Lower leg skin (tissue), 3 donors: Measurements from ENCODE around the gene PITPNM3.

Source experiments
- CTCF ChIP-seq, 3 donors: fragments of 450-650 bp; IDR thresholded peaks; one replicate each; pipeline ENCODE4 v1.5.1; 2016; ENCODE audit warnings: antibody characterized with exemption in 3 of 3, mild to moderate bottlenecking in 3 of 3, moderate library complexity in 2 of 3
- POLR2A ChIP-seq, 2 donors: fragments of 450-650 bp; IDR thresholded peaks; one replicate each; pipeline ENCODE4 v1.6.1; 2016 to 2017; ENCODE audit warnings: antibody characterized with exemption in 2 of 2, mild to moderate bottlenecking in 1 of 2, moderate library complexity in 1 of 2

GRCh38 chr17:6408276-6408675 lies 148.1 kb downstream of the PITPNM3 start:
- TF ChIP-seq CTCF (IDR thresholded peaks at IDR 0.05), result no peak
- no peak for TF ChIP-seq POLR2A (IDR thresholded peaks at IDR 0.05)
